GM12878 (cell line): ENCODE results near the gene PPAN. TPM values are rescaled to one million over a fixed set of nuclear protein-coding genes. Genes with fewer than 3 reads are reported as not detected.

Experiments used
- BHLHE40 ChIP-seq, 2 experiments: fragments of 450-650 bp in 1 of 2; IDR thresholded peaks; 2 replicates each; pipeline ENCODE4 v1.6.1; 2011 to 2017; ENCODE audit warnings: low read depth in 2 of 2, borderline replicate concordance in 1 of 2, improper control_type of control experiment in 1 of 2, low read length in 1 of 2, mild to moderate bottlenecking in 1 of 2
- CHD4 ChIP-seq: fragments of 200-600 bp; sonication (generic); IDR thresholded peaks from 2 replicates; pipeline ENCODE4 v1.6.1; 2016; ENCODE audit warnings: mild to moderate bottlenecking
- DPF2 ChIP-seq: fragments of 450-650 bp; IDR thresholded peaks from 2 replicates; pipeline ENCODE4 v1.6.1; 2017; ENCODE audit warnings: mild to moderate bottlenecking
- EGR1 ChIP-seq, 2 experiments: IDR thresholded peaks; 1 replicate in 1 of 2; 2 replicates in 1 of 2; pipeline ENCODE4 v1.6.1; 2011 to 2012; ENCODE audit warnings: low read depth in 2 of 2, low read length in 2 of 2, borderline replicate concordance in 1 of 2, mild to moderate bottlenecking in 1 of 2, moderate library complexity in 1 of 2
- GATAD2B ChIP-seq: fragments of 450-650 bp; conservative IDR thresholded peaks from 2 replicates; pipeline ENCODE4 v1.6.1; 2017; ENCODE audit warnings: low read depth, mild to moderate bottlenecking, moderate library complexity
- JUND ChIP-seq: IDR thresholded peaks from 2 replicates; pipeline ENCODE4 v1.6.1; 2012; ENCODE audit warnings: low read depth, mild to moderate bottlenecking, low read length, improper control_type of control experiment, moderate library complexity
- KLF5 ChIP-seq: fragments of 450-650 bp; IDR thresholded peaks from 2 replicates; pipeline ENCODE4 v1.6.1; 2014; ENCODE audit warnings: mild to moderate bottlenecking; ENCODE audit not compliant: partially characterized antibody
- LARP7 ChIP-seq: fragments of 450-650 bp; IDR thresholded peaks from 2 replicates; pipeline ENCODE4 v1.6.1; 2017; ENCODE audit warnings: mild to moderate bottlenecking
- MEF2A ChIP-seq: IDR thresholded peaks from 2 replicates; pipeline ENCODE4 v1.6.1; 2011; ENCODE audit warnings: low read depth, mild to moderate bottlenecking, low read length, moderate library complexity; ENCODE audit not compliant: insufficient read depth
- MXI1 ChIP-seq: fragments of 150-350 bp; IDR thresholded peaks from 2 replicates; pipeline ENCODE4 v1.6.1; 2011; ENCODE audit warnings: low read depth, mild to moderate bottlenecking, inconsistent platforms, low read length, improper control_type of control experiment
- NBN ChIP-seq: fragments of 450-650 bp; IDR thresholded peaks from 2 replicates; pipeline ENCODE4 v1.6.1; 2016
- NR2C1 ChIP-seq: fragments of 450-650 bp; IDR thresholded peaks from 2 replicates; pipeline ENCODE4 v1.6.1; 2017; ENCODE audit warnings: antibody characterized with exemption, mild to moderate bottlenecking, moderate library complexity
- NRF1 ChIP-seq: conservative IDR thresholded peaks from 2 replicates; pipeline ENCODE4 v1.6.1; 2011; ENCODE audit warnings: mild to moderate bottlenecking, low read depth, low read length, improper control_type of control experiment
- POLR2A ChIP-seq: IDR thresholded peaks from 2 replicates; pipeline ENCODE4 v1.6.1; 2011; ENCODE audit warnings: low read depth, mild to moderate bottlenecking, low read length
- RAD21 ChIP-seq: IDR thresholded peaks from 2 replicates; pipeline ENCODE4 v1.6.1; 2011; ENCODE audit warnings: mild to moderate bottlenecking, low read depth, low read length, moderate library complexity; ENCODE audit not compliant: insufficient read depth
- RB1 ChIP-seq: fragments of 450-650 bp; formaldehyde crosslinking; IDR thresholded peaks from 2 replicates; pipeline ENCODE4 v1.6.1; 2017; ENCODE audit warnings: mild to moderate bottlenecking, borderline replicate concordance
- SIX5 ChIP-seq: IDR thresholded peaks from 2 replicates; pipeline ENCODE4 v1.6.1; 2011; ENCODE audit warnings: mild to moderate bottlenecking, low read depth, low read length, moderate library complexity; ENCODE audit not compliant: severe bottlenecking
- SMAD5 ChIP-seq: IDR thresholded peaks from 2 replicates; pipeline ENCODE4 v1.6.1; 2016; ENCODE audit warnings: antibody characterized with exemption, low read depth
- TCF12 ChIP-seq: IDR thresholded peaks from 2 replicates; pipeline ENCODE4 v1.6.1; 2011; ENCODE audit warnings: low read depth, mild to moderate bottlenecking, low read length
- TCF3 ChIP-seq: IDR thresholded peaks from 2 replicates; pipeline ENCODE4 v1.6.1; 2012; ENCODE audit warnings: low read depth, mild to moderate bottlenecking, low read length, borderline replicate concordance; ENCODE audit not compliant: insufficient read depth
- YY1 ChIP-seq: IDR thresholded peaks from 2 replicates; pipeline ENCODE4 v1.6.1; 2011; ENCODE audit warnings: low read depth, mild to moderate bottlenecking, low read length
- ZNF207 ChIP-seq: fragments of 450-650 bp; IDR thresholded peaks from 2 replicates; pipeline ENCODE4 v1.6.1; 2014; ENCODE audit warnings: antibody characterized with exemption, mild to moderate bottlenecking, borderline replicate concordance
- polyA plus RNA-seq, 11 experiments: library from polyadenylated mRNA; depleted of rRNA in 4 of 11; unstranded in 6 of 11; stranded (reverse) in 5 of 11; fragments of >200 nt; fragmentation: Nextera tagmentation in 4 of 11; fragmentation: Illumina TruSeq in 1 of 11; extraction: Ambion mirVana in 4 of 11; extraction: Trizol in 1 of 11; gene quantifications; 1 replicate in 1 of 11; 2 replicates in 10 of 11; pipeline versions ENCODE4 v1.2.1 to v1.2.3, GENCODE V29; 2011 to 2016; ENCODE audit warnings: inconsistent platforms in 2 of 11, missing spikeins in 2 of 11, low read depth in 1 of 11
- total RNA-seq, 4 experiments: library from RNA; depleted of rRNA in 3 of 4; stranded (reverse); fragments of >200 nt in 3 of 4; fragmentation: Illumina TruSeq in 1 of 4; extraction: Trizol in 1 of 4; gene quantifications; 2 replicates each; pipeline versions ENCODE4 v1.2.1 to v1.2.3, GENCODE V29; 2013 to 2021
- TF ChIP-seq, protein P1 (sequence below): IDR thresholded peaks from 2 replicates; pipeline ENCODE4 v1.6.1; 2011; ENCODE audit warnings: low read depth, low read length, improper control_type of control experiment, borderline replicate concordance
- TF ChIP-seq, protein P2 (sequence below): fragments of 450-650 bp; IDR thresholded peaks from 2 replicates; pipeline ENCODE4 v1.6.1; 2018; ENCODE audit warnings: borderline replicate concordance, mild to moderate bottlenecking; ENCODE audit not compliant: partially characterized antibody
- TF ChIP-seq, protein P3 (sequence below): fragments of 450-650 bp; IDR thresholded peaks from 2 replicates; pipeline ENCODE4 v1.6.1; 2017; ENCODE audit warnings: borderline replicate concordance
- TF ChIP-seq, protein P4 (sequence below): IDR thresholded peaks from 2 replicates; pipeline ENCODE4 v1.6.1; 2012; ENCODE audit warnings: low read depth, low read length, improper control_type of control experiment

Gene PPAN
- total and polyA plus RNA-seq, 10 of the 15 experiments (the other 5 are each of a cell fraction or from before 2014, with no cell fraction given), result 2.1 to 171 (median 108) TPM

DNA sequence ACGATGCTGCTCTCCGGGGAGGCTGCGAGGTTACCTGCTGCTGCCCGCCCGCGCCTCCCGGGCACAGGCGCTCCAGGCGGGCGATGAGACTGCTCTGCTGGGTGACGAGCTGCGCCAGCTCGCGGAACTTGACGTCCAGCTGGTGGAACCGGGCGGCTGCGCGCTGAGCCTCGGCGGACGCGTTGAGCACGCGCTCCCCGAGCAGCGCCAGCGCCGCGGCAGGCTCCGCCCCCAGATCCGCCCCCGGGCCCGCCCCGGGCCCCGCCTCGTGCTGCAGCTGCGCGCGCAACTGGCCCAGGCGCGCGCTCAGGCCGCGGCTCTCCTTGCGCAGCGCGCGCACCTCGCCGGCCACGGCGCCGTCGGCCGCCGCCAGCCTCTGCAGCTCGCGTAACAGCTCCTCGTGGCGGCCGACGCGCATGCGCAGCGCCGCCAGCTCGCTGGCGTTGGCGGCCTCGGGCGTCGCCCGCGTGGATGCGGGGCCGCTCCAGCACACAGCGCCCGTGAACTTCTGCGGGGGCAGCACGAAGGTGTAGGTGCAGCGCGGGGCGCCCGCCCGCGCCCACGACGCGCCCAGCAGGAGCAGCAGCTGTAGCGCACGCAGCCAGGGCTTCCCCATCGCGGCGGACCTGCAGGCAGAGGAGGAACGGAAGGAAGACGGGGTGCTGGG lies 10.1 kb upstream of the PPAN start (continued):
- TF ChIP-seq CHD4 (no peak), RAD21 (no peak), MXI1 (peak; percentile 39; the same call in 1 of the 2 replicates), POLR2A (peak; percentile 81), BHLHE40 (IDR thresholded peaks at IDR 0.05; ENCODE audit: borderline replicate concordance in 1 of 2, low read depth in 2 of 2, low read length in 1 of 2) (peak in 1 of 2 experiments; percentile 75; a peak in 2 of 4 replicates), TCF12 (peak; percentile 79; the same call in 1 of the 2 replicates), MEF2A (0 out of 2 replicates have a peak, but pooled peaks have one; percentile 4), SMAD5 (no peak), NBN (no peak), LARP7 (peak; percentile 89), KLF5 (peak; percentile 42), EGR1 (IDR thresholded peaks at IDR 0.05; ENCODE audit: borderline replicate concordance in 1 of 2, low read depth in 2 of 2, low read length in 2 of 2) (peak in 1 of 2 experiments; percentile 66; a peak in 1 of 3 replicates), NRF1 (peak; percentile 73), SIX5 (no peak), TCF3 (no peak), JUND (no peak), RB1 (peak; percentile 49; the same call in 1 of the 2 replicates), GATAD2B (peak; percentile 68), NR2C1 (peak; percentile 29; the same call in 1 of the 2 replicates), YY1 (peak; percentile 13; the same call in 1 of the 2 replicates), DPF2 (peak; percentile 88), ZNF207 (no peak)
- TF ChIP-seq, protein P1, sequence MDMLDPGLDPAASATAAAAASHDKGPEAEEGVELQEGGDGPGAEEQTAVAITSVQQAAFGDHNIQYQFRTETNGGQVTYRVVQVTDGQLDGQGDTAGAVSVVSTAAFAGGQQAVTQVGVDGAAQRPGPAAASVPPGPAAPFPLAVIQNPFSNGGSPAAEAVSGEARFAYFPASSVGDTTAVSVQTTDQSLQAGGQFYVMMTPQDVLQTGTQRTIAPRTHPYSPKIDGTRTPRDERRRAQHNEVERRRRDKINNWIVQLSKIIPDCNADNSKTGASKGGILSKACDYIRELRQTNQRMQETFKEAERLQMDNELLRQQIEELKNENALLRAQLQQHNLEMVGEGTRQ, result no peak
- TF ChIP-seq, protein P2, sequence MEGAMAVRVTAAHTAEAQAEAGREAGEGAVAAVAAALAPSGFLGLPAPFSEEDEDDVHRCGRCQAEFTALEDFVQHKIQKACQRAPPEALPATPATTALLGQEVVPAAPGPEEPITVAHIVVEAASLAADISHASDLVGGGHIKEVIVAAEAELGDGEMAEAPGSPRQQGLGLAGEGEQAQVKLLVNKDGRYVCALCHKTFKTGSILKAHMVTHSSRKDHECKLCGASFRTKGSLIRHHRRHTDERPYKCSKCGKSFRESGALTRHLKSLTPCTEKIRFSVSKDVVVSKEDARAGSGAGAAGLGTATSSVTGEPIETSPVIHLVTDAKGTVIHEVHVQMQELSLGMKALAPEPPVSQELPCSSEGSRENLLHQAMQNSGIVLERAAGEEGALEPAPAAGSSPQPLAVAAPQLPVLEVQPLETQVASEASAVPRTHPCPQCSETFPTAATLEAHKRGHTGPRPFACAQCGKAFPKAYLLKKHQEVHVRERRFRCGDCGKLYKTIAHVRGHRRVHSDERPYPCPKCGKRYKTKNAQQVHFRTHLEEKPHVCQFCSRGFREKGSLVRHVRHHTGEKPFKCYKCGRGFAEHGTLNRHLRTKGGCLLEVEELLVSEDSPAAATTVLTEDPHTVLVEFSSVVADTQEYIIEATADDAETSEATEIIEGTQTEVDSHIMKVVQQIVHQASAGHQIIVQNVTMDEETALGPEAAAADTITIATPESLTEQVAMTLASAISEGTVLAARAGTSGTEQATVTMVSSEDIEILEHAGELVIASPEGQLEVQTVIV, result no peak
- TF ChIP-seq, protein P3, sequence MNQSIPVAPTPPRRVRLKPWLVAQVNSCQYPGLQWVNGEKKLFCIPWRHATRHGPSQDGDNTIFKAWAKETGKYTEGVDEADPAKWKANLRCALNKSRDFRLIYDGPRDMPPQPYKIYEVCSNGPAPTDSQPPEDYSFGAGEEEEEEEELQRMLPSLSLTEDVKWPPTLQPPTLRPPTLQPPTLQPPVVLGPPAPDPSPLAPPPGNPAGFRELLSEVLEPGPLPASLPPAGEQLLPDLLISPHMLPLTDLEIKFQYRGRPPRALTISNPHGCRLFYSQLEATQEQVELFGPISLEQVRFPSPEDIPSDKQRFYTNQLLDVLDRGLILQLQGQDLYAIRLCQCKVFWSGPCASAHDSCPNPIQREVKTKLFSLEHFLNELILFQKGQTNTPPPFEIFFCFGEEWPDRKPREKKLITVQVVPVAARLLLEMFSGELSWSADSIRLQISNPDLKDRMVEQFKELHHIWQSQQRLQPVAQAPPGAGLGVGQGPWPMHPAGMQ, result no peak
- TF ChIP-seq, protein P4, sequence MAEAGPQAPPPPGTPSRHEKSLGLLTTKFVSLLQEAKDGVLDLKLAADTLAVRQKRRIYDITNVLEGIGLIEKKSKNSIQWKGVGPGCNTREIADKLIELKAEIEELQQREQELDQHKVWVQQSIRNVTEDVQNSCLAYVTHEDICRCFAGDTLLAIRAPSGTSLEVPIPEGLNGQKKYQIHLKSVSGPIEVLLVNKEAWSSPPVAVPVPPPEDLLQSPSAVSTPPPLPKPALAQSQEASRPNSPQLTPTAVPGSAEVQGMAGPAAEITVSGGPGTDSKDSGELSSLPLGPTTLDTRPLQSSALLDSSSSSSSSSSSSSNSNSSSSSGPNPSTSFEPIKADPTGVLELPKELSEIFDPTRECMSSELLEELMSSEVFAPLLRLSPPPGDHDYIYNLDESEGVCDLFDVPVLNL, result no peak
